Amniotic stem cell (primary cell): ENCODE data around the gene FSHR.

ENCODE experiments used
- DNase-seq: peaks from one replicate; lab custom pipeline; 2025; lab: John Stamatoyannopoulos, UW

Gene FSHR

DNA sequence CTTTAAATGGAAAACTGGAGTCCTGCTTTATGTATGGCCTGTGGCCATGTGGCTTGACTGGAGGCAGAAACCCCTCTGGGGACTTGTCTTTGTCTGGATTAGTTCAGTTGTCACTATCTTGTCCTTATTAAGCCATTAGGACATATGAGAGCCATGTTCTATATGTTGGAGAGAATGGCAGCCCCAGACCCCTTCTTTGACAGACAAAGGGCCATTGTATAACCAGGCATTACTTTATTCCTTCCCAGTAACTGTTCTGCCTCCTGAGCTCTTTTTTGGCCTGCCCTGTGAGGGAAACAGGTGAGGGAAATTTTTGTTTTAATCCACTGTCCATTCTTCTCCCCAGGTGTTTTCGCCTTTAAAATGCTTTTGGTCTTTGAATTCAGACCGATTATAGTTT, 43.3 kb downstream of the FSHR start:
- DNase-seq = no peak

DNA sequence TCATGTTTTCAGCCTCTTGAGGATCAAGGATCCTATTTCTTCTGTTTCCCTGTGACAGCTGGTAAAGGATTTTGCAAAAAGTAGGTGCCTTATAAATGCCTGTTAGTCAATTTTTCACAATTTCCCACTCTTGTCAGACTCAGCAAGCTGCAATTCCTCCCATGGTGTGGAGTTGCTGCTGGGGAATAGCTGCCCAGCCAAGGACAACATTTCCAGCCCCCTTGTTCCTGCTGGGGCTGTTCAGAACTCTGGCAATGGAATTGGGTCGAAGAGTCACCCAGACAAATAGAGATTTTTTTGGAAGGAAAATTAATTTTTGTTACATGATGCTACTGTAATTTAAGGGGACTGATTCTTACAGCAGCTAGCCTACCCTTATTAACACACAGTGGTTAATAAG, 43.7 kb downstream of the FSHR start:
- DNase-seq = no peak

- DNase-seq = no peak
These were observed 45.5 kb downstream of the FSHR start for GRCh38 chr2:49108851-49109250.

DNA sequence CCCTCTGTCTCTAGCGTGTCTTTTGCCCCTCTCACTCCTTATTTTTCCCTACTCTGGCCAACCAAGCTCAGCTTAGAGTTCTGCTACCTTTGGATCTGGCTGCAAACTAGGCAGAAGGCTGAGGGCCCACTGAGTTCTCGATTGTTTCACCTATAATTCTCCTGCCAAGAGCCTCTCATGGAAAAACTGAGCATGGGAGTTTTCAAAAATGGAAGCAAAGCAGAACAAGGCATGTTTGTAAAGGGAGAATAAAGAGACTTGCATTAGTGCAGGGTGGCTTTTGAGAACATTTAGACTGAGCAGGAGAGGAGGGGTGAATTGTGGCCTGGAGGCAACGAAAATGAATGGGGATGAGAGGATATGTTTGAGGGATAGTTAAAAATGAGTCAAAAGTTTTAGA, 45.9 kb downstream of the FSHR start:
- DNase-seq = no peak

DNA sequence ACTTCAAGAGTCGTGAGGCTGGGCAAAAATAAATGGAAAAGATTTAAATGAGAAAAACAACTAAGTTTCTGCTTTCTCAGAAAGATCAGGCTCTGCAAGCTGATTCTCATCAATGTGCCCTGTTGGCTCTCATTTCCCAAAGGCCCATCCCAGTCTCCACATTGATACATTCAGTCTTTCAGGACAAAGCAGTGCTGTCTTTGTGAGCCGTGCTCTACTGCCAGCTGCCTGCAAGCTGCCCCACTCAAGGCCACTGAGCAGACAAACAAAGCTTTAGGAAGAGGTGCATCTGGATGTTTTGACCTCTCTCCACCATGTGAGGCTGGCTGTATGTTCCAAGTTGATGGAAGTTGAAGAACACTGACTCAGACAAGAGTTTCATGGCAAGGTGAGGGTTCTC, 48.8 kb downstream of the FSHR start:
- no peak for DNase-seq

- DNase-seq = no peak
These were observed 52.2 kb downstream of the FSHR start for GRCh38 chr2:49102146-49102545.

GRCh38 chr2:49080681-49081080, 73.6 kb downstream of the FSHR start:
- DNase-seq = no peak

- no peak for DNase-seq
These were observed 83.6 kb downstream of the FSHR start for GRCh38 chr2:49070716-49071115.

- no peak for DNase-seq
These were observed 84.5 kb downstream of the FSHR start for GRCh38 chr2:49069829-49070228.

DNA sequence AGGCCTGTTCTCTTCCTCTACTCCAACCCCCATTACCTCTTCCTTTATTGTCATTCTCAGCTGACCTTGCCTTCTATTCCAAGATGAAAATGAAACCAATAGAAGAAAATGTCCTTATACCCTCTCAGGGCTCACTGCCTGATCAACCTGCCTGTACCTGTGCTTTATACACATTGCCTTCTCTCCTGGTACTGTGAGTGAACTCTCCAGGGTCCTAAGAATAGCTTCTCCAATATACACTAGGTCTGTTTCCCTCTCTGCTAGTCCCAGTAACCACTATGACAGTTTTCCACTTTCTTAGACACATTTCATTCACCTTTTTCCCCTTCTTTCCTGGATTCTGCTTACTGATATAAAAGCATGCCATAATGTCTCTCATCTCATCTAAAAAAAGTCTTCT, 85.7 kb downstream of the FSHR start:
- no peak for DNase-seq

DNA sequence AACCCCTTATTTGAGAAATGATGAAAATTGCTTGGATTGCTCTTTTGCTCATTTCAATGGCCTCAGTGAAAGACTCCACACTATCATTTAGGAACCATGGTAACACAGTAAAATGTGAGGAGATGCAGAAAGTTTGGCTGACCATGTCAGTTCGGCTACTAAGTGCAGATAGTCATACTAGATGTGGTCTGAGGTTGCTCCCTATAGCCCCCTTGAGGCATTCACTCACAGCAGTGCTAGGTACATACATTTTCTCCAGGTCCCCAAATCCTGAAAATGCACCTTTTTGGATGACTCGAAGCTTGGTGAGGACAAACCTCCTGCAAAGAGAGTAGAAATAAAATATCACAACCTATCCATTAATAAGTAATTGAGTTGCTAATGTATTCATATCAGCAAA, 86.3 kb downstream of the FSHR start:
- DNase-seq = no peak

DNA sequence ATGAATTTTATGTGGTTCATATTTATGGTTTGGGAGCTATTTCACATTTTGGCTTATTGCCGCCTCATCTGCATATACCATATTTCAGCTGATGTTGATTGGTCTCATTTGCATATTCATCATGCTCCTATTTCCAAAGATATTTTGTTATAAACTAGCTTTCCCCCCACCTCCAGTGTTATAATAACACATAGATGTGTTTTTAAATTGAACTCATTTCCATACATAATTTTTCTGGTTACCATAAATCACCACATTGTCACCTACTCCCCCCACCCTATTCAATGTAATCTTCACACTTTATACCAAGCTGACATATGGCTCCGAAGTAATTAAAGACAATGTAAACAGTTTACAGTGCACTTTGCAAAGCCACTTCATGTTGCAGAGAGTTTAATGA, 101.2 kb downstream of the FSHR start:
- DNase-seq = no peak

GRCh38 chr2:49050265-49050664, 104.0 kb downstream of the FSHR start:
- DNase-seq = no peak

GRCh38 chr2:49049161-49049560, 105.2 kb downstream of the FSHR start:
- no peak for DNase-seq

DNA sequence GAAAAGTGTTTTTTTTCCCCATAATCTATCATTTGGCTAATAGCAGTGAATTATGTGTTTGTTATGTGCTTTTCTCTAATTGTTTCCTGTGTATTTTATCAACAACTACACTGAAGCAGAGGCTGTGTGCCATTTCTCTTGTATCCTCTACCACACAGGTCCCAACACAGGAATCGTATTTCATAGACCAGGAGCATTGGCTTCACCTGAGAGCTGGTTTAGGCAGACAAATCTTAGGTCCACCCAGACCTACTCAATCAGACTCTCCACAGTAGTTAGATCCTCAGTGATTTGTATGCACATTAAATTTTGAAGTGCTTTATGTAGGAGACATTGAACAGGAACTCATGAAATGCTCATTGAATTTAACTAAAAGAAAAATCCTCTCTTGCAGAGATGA, 109.2 kb downstream of the FSHR start:
- DNase-seq = no peak

GRCh38 chr2:49044350-49045079, 109.8 kb downstream of the FSHR start:
- no peak for DNase-seq

- no peak for DNase-seq
These were observed 110.8 kb downstream of the FSHR start for GRCh38 chr2:49043405-49043982.

DNA sequence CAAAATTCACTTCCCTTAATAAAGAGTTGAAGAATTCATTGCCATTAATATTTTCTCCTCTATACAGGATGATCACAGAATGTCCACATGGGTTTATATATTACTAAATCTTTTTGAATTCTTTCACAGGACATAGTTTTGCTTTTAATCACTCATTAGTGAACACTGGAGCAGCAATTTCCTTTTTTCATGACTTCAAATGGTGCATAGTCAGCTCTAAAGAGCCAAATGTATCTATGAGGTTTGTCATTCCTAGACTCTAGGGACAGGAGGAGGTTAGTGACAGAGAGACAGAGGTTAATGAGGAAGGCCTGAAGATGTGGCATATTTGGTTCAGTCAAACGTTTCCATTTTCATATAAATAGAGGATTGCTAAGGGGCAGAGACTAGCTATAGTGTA, 111.8 kb downstream of the FSHR start:
- no peak for DNase-seq

- DNase-seq = no peak
These were observed 113.3 kb downstream of the FSHR start for GRCh38 chr2:49041061-49041460.

- DNase-seq = no peak
These were observed 117.1 kb downstream of the FSHR start for GRCh38 chr2:49037197-49037596.

DNA sequence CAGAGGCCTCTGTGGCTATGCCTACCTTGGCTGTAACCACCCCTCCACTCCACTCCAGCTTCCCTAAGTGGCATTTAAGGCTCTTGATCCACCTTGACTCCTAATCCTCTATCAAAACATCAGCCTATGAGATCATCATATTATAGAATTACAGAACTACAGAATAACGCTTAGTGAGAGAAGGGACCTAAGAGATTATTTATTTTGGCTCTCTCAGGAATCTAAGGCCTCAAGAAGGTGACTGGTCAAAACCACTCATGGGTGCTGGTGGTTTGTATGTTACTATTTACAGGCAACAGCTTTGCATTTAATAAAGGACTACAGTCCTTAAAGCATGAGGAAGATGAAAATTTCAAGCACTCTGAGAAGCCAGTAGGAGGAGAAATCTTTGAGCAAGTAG, 118.8 kb downstream of the FSHR start:
- no peak for DNase-seq

- no peak for DNase-seq
These were observed 120.7 kb downstream of the FSHR start for GRCh38 chr2:49033394-49034185.

- no peak for DNase-seq
These were observed 121.4 kb downstream of the FSHR start for GRCh38 chr2:49032936-49033335.
